ENCODE results near the gene DNAJC3.

Gene DNAJC3

DNA sequence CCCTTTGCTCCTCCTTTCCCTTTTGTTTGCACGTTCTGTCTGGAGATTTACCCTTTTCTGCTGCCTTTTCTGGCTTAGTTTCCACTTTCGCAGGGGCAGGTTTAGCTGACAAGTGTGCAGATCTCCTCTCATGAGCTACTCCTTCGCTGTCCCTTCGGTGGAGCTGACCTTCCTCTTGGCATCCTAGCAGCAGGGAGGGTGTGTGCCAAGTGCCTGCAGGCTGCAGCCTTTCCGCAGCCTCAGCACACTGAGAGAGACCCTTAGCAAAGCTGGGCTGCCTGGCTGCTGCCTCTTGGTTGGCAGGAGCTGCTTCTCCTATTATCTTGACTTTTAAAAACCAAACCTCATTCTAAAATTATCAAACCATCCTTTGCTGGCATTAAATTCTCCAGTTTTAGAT, 132.5 kb downstream of the DNAJC3 start:
- TF ChIP-seq JUND (IDR thresholded peaks at IDR 0.05; ENCODE audit: low read depth) = no peak
- in situ Hi-C loops (cut with HindIII; ENCODE audit: low pct_unique_long_range_greater_than_20kb, low sequenced_read_pairs) = no loop called here
- no peak for DNase-seq (ENCODE audit: low read depth in 1 of 2, low spot score in 1 of 2)

GRCh38 chr13:95813139-95813538, 136.2 kb downstream of the DNAJC3 start:
- no peak for TF ChIP-seq JUND (IDR thresholded peaks at IDR 0.05; ENCODE audit: low read depth)
- in situ Hi-C loops (cut with HindIII; ENCODE audit: low pct_unique_long_range_greater_than_20kb, low sequenced_read_pairs) = no loop called here
- no peak for DNase-seq (ENCODE audit: low read depth in 1 of 2, low spot score in 1 of 2)

DNA sequence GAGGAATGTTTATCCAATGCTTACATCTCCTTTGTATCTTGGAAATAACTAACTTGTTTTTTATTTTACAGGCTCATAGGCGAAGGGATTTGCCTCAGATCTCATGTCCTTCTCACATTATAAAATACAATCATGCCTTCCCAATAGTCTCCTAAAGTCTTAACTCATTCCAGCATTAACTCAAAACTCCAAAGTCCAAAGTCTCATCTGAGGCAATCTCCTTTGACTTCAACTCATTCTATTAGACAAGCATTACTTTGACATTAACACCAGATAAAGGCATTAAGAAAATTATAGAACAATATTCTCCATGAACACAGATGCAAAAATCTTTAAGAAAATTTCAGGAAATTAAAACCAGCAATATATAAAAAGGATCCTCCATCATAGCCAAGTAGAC, 137.6 kb downstream of the DNAJC3 start:
- no peak for DNase-seq (ENCODE audit: low read depth in 1 of 2, low spot score in 1 of 2)
- no peak for TF ChIP-seq JUND (IDR thresholded peaks at IDR 0.05; ENCODE audit: low read depth)
- in situ Hi-C loops (cut with HindIII; ENCODE audit: low pct_unique_long_range_greater_than_20kb, low sequenced_read_pairs) = no loop called here

- no peak for TF ChIP-seq JUND (IDR thresholded peaks at IDR 0.05; ENCODE audit: low read depth)
- in situ Hi-C loops (cut with HindIII; ENCODE audit: low pct_unique_long_range_greater_than_20kb, low sequenced_read_pairs) = no loop called here
- DNase-seq (ENCODE audit: low read depth in 1 of 2, low spot score in 1 of 2) = no peak
Observed at GRCh38 chr13:95822303-95822702, 145.4 kb downstream of the DNAJC3 start.

- no peak for TF ChIP-seq JUND (IDR thresholded peaks at IDR 0.05; ENCODE audit: low read depth)
- in situ Hi-C loops (cut with HindIII; ENCODE audit: low pct_unique_long_range_greater_than_20kb, low sequenced_read_pairs) = no loop called here
- DNase-seq (ENCODE audit: low read depth in 1 of 2, low spot score in 1 of 2) = no peak
Observed at GRCh38 chr13:95833126-95833525, 156.2 kb downstream of the DNAJC3 start.

DNA sequence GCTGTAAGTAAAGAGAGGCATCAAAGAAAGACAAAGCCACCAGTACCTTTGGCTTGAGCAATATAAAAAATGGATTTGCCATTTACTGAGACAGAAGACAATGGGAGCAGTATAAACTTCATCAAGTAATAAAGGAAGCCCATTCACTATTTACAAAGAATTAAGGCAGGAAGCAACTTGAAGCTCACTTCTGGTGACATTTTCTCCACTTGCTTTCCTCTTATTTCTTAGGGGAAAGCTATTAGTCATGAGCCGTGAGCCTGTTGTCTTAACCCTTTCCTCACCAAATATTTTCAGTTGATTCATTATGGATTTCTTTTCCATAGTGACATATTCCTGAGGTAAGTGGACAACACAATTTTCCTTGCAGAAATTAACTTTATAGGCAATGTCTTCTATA, 156.8 kb downstream of the DNAJC3 start:
- TF ChIP-seq JUND (IDR thresholded peaks at IDR 0.05; ENCODE audit: low read depth) = no peak
- in situ Hi-C loops (cut with HindIII; ENCODE audit: low pct_unique_long_range_greater_than_20kb, low sequenced_read_pairs) = no loop called here
- no peak for DNase-seq (ENCODE audit: low read depth in 1 of 2, low spot score in 1 of 2)

GRCh38 chr13:95834134-95834765, 157.3 kb downstream of the DNAJC3 start:
- peak; percentile 45 to 70 for DNase-seq (ENCODE audit: low read depth in 1 of 2, low spot score in 1 of 2)
- no peak for TF ChIP-seq JUND (IDR thresholded peaks at IDR 0.05; ENCODE audit: low read depth)
- in situ Hi-C loops (cut with HindIII; ENCODE audit: low pct_unique_long_range_greater_than_20kb, low sequenced_read_pairs) = no loop called here

GRCh38 chr13:95841894-95842293, 165.0 kb downstream of the DNAJC3 start:
- DNase-seq (ENCODE audit: low read depth in 1 of 2, low spot score in 1 of 2) = no peak
- TF ChIP-seq JUND (IDR thresholded peaks at IDR 0.05; ENCODE audit: low read depth) = no peak
- in situ Hi-C loops (cut with HindIII; ENCODE audit: low pct_unique_long_range_greater_than_20kb, low sequenced_read_pairs) = no loop called here

DNA sequence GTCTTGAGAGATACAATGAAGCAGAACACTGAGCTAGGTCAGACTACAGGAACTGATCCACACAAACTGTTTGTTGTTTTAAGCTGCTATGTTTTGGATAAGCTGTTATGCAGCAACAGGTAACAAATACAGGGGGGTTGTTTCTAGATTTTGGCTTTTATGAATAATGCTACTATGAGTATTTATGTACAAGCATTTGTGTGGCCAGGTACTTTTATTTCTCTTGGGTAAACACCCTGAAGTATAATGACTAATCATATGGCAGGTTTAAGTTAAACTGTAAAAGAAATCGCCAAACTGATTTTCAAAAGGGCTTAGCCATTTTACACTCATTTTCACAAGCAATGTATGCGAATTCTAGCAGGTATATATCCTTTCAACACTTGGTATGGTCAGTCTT, 166.0 kb downstream of the DNAJC3 start:
- DNase-seq (ENCODE audit: low read depth in 1 of 2, low spot score in 1 of 2) = no peak
- in situ Hi-C loops (cut with HindIII; ENCODE audit: low pct_unique_long_range_greater_than_20kb, low sequenced_read_pairs) = no loop called here
- no peak for TF ChIP-seq JUND (IDR thresholded peaks at IDR 0.05; ENCODE audit: low read depth)

Measured in T47D (cell line).